T-cell (primary cell): ENCODE results near the gene XPO5. TPM values are rescaled to one million over a fixed set of nuclear protein-coding genes. Genes with fewer than 3 reads are reported as not detected.

ENCODE experiments used
- ATAC-seq, 4 experiments: fragments of 200-7000 bp in 3 of 4; fragments of 150-1000 bp in 1 of 4; cut with Tn5 transposase; replicated peaks in 1 of 4; 1 replicate in 3 of 4; 2 replicates in 1 of 4; pipeline ENCODE4 v1.10.0; 2021; ENCODE audit warnings: moderate library complexity in 3 of 4, mild to moderate bottlenecking in 2 of 4, moderate number of reproducible peaks in 1 of 4
- CTCF ChIA-PET, 2 donors: fragments of 300-600 bp; sonication (Branson Sonifier 250); formaldehyde crosslinking; loops; one replicate each; lab custom pipeline; 2022; ENCODE audit warnings: antibody characterized with exemption in 2 of 2; lab: Charles Lee
- POLR2A ChIA-PET, 2 donors: fragments of 300-600 bp; sonication (Branson Sonifier 250); formaldehyde crosslinking; loops; one replicate each; lab custom pipeline; 2022; ENCODE audit warnings: antibody characterized with exemption in 2 of 2; lab: Charles Lee
- DNase-seq, 35 experiments: peaks; one replicate each; pipeline versions ENCODE4 v3.0.0 to v3.0.0-alpha.2; 2013 to 2023
- H3K27ac ChIP-seq: one replicate; pipeline ENCODE4 v1.5.1; 2013; ENCODE audit warnings: low read length
- H3K27me3 ChIP-seq, 2 experiments: replicated peaks in 1 of 2; 1 replicate in 1 of 2; 2 replicates in 1 of 2; pipeline versions ENCODE4 v1.6.1 to v1.7.0; 2013; ENCODE audit warnings: low read length in 1 of 2, mixed read lengths in 1 of 2; ENCODE audit not compliant: control insufficient read depth in 2 of 2, insufficient read depth in 2 of 2; ENCODE audit errors: extremely low read depth in 1 of 2
- H3K36me3 ChIP-seq, 2 donors: 1 replicate in 1 of 2; 2 replicates in 1 of 2; pipeline versions ENCODE4 v1.6.1 to v1.7.0; 2013; ENCODE audit warnings: low read length in 1 of 2; ENCODE audit not compliant: control insufficient read depth in 2 of 2, insufficient read depth in 1 of 2; ENCODE audit errors: extremely low read depth in 1 of 2
- H3K4me1 ChIP-seq, 2 experiments: 1 replicate in 1 of 2; 2 replicates in 1 of 2; pipeline versions ENCODE4 v1.6.1 to v1.7.0; 2013; ENCODE audit warnings: low read length in 2 of 2, mixed read lengths in 1 of 2; ENCODE audit not compliant: insufficient read depth in 2 of 2, control insufficient read depth in 1 of 2; ENCODE audit errors: extremely low read depth in 1 of 2
- H3K4me3 ChIP-seq, 2 donors: 1 replicate in 1 of 2; 2 replicates in 1 of 2; pipeline versions ENCODE4 v1.5.1 to v1.7.0; 2013; ENCODE audit warnings: mild to moderate bottlenecking in 2 of 2, low read length in 1 of 2, moderate library complexity in 1 of 2; ENCODE audit not compliant: control insufficient read depth in 1 of 2; ENCODE audit errors: extremely low read depth in 1 of 2
- H3K9me3 ChIP-seq: 2 replicates; pipeline ENCODE4 v1.7.0; 2013
- H3K27ac Mint-ChIP-seq, 2 donors: one replicate each; pipeline ENCODE4 v1.8.0; 2020 to 2021; ENCODE audit warnings: mild to moderate bottlenecking in 2 of 2, mixed read lengths in 2 of 2
- H3K27me3 Mint-ChIP-seq, 2 donors: one replicate each; pipeline ENCODE4 v1.8.0; 2021 to 2022; ENCODE audit warnings: mixed read lengths in 2 of 2
- H3K36me3 Mint-ChIP-seq: one replicate; pipeline ENCODE4 v1.8.0; 2021; ENCODE audit warnings: mixed read lengths
- H3K4me1 Mint-ChIP-seq, 3 donors: one replicate each; pipeline ENCODE4 v1.8.0; 2020 to 2022; ENCODE audit warnings: mixed read lengths in 3 of 3, mild to moderate bottlenecking in 1 of 3
- H3K4me3 Mint-ChIP-seq, 3 donors: one replicate each; pipeline ENCODE4 v1.8.0; 2020 to 2022; ENCODE audit warnings: mild to moderate bottlenecking in 3 of 3, mixed read lengths in 3 of 3, moderate library complexity in 3 of 3
- H3K9me3 Mint-ChIP-seq, 3 donors: one replicate each; pipeline ENCODE4 v1.8.0; 2020 to 2022; ENCODE audit warnings: mixed read lengths in 3 of 3
- WGBS: methylation state at CpG from one replicate; pipeline ENCODE4 v1.1.5; 2013; ENCODE audit warnings: missing lambda C conversion rate; ENCODE audit not compliant: insufficient coverage; 5-methylcytosine and 5-hydroxymethylcytosine counted together
- total RNA-seq, 35 experiments: library from RNA in 6 of 35; stranded (reverse) in 6 of 35; fragments of 120-200 nt in 1 of 35; gene quantifications; one replicate each; pipeline versions ENCODE4 v1.2.1 to v1.2.4 and lab custom pipeline; 2013 to 2026

The XPO5 gene
- total RNA-seq, 5 donors from 2014 or later (not counting 1 experiment from before 2014, with no cell fraction given), result 48.2 to 51.4 (median 50.3) TPM

- H3K27ac ChIP-seq, result no peak overlapping the region
- Mint-ChIP-seq H3K36me3 (peaks cover 9% of the 10 kb centered on the region), H3K4me1 (peaks cover 31 to 53% (median 42%) of the 10 kb centered on the region in 3 donors), H3K9me3 (no peaks in the 10 kb centered on the region), H3K4me3 (no peak overlapping the region), H3K27ac (no peak overlapping the region), H3K27me3 (no peaks in the 10 kb centered on the region)
- ChIA-PET CTCF (no interaction called here), POLR2A (no interaction called here)
- H3K36me3 ChIP-seq, result peaks cover 3 to 19% of the 10 kb centered on the region in 2 donors
- H3K9me3 ChIP-seq, result no peaks in the 10 kb centered on the region
- DNase-seq (no peak), ATAC-seq (no peak)
- H3K4me1 ChIP-seq, result peaks cover 4 to 35% of the 10 kb centered on the region in 2 experiments
- H3K27me3 ChIP-seq, result no peaks in the 10 kb centered on the region
- no peak overlapping the region for H3K4me3 ChIP-seq
- 93% methylated on average over 3 of the region's 6 CpGs for WGBS
Measured at GRCh38 chr6:43490523-43490939, 85.3 kb downstream of the XPO5 start.

GRCh38 chr6:43489277-43490072, 86.4 kb downstream of the XPO5 start:
- no peak for ATAC-seq
- H3K27me3 ChIP-seq, result no peaks in the 10 kb centered on the region
- H3K9me3 ChIP-seq, result no peaks in the 10 kb centered on the region
- H3K27ac ChIP-seq, result no peak overlapping the region
- WGBS, result 91% methylated on average over 8 of the region's 12 CpGs
- peaks cover 0 to 25% of the 10 kb centered on the region in 2 experiments for H3K4me1 ChIP-seq
- H3K4me1 Mint-ChIP-seq, result peaks cover 25 to 47% (median 34%) of the 10 kb centered on the region in 3 donors
- no peaks in the 10 kb centered on the region for H3K9me3 Mint-ChIP-seq
- no peak overlapping the region for H3K4me3 Mint-ChIP-seq
- H3K36me3 Mint-ChIP-seq, result peaks cover 14% of the 10 kb centered on the region
- CTCF ChIA-PET, result interaction anchor here in 1 of 2 donors (0.6 to 0.7 kb wide), 2 partner anchors 8 to 17 kb away, joined by 3 to 7 read pairs; no protein-coding TSS in a partner anchor
- H3K4me3 ChIP-seq, result no peak overlapping the region
- DNase-seq, result no peak
- H3K27me3 Mint-ChIP-seq, result no peaks in the 10 kb centered on the region
- no peak overlapping the region for H3K27ac Mint-ChIP-seq
- H3K36me3 ChIP-seq, result peaks cover 0 to 22% of the 10 kb centered on the region in 2 donors
- POLR2A ChIA-PET, result no interaction called here

DNA sequence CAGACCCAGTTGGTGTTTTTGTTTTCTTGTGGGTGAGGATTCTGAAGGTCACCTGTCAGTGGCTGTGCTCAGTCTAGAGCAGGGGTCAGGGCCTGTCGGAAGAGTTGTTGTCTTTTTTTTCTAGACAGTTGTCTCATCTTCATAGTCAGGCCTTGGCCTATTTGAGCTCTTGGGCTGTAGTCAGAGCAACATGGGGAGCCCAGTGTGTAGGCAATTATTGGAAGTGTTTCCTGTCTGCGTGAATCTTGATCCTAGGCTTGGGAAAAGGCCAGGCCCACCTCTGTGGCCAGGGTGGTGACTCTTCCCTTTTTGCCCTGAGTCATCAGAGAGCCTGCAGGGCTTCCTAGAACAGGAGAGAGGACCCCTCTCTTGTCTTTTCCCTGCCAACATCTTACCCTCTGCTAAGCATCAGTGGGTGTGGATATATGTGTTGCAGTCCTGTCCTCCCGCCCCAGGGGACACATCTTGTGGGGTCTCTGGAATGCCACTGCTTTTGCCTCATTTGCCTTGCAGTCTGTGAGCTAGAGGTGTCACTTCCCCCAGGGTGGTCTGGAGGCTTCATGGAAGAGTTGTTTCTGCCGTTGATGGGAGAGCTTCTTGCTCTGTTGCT, 87.1 kb downstream of the XPO5 start:
- peaks cover 0 to 18% of the 10 kb centered on the region in 2 experiments for H3K4me1 ChIP-seq
- H3K36me3 ChIP-seq, result peaks cover 0 to 22% of the 10 kb centered on the region in 2 donors
- H3K4me1 Mint-ChIP-seq, result peaks cover 19 to 40% (median 27%) of the 10 kb centered on the region in 3 donors
- CTCF ChIA-PET, result interaction anchor here in 1 of 2 donors (0.7 kb wide), 1 partner anchor 18 kb away, joined by 3 read pairs; no protein-coding TSS in a partner anchor
- no peaks in the 10 kb centered on the region for H3K27me3 Mint-ChIP-seq
- no peaks in the 10 kb centered on the region for H3K27me3 ChIP-seq
- POLR2A ChIA-PET, result no interaction called here
- no peak overlapping the region for H3K4me3 ChIP-seq
- H3K9me3 ChIP-seq, result no peaks in the 10 kb centered on the region
- H3K36me3 Mint-ChIP-seq, result peaks cover 14% of the 10 kb centered on the region
- DNase-seq (no peak), ATAC-seq (no peak)
- no peak overlapping the region for H3K27ac Mint-ChIP-seq
- H3K27ac ChIP-seq, result no peak overlapping the region
- no peaks in the 10 kb centered on the region for H3K9me3 Mint-ChIP-seq
- H3K4me3 Mint-ChIP-seq, result no peak overlapping the region
- WGBS, result 91% methylated on average over 2 of the region's 4 CpGs

- H3K36me3 ChIP-seq, result peaks cover 0 to 6% of the 10 kb centered on the region in 2 donors
- no peaks in the 10 kb centered on the region for H3K27me3 ChIP-seq
- H3K4me3 ChIP-seq, result no peak overlapping the region
- DNase-seq (no peak), ATAC-seq (no peak)
- CTCF ChIA-PET, result interaction anchor here in 1 of 2 donors (0.6 kb wide), 1 partner anchor 8 kb away, joined by 7 read pairs; no protein-coding TSS in a partner anchor
- no peaks in the 10 kb centered on the region for H3K9me3 ChIP-seq
- H3K4me3 Mint-ChIP-seq, result no peak overlapping the region
- peaks cover 10 to 17% of the 10 kb centered on the region in 2 experiments for H3K4me1 ChIP-seq
- H3K27me3 Mint-ChIP-seq, result no peaks in the 10 kb centered on the region
- 95% methylated on average over 4 of the region's 11 CpGs for WGBS
- POLR2A ChIA-PET, result interaction anchor here (0.6 to 0.7 kb wide), 3 partner anchors 55 to 1261 kb away, joined by 7 to 15 read pairs (median 8); partner anchors contain the start of gene ABCC10 (in 1 of the 2)
- H3K9me3 Mint-ChIP-seq, result no peaks in the 10 kb centered on the region
- no peak overlapping the region for H3K27ac Mint-ChIP-seq
- H3K36me3 Mint-ChIP-seq, result peaks cover 11% of the 10 kb centered on the region
- H3K27ac ChIP-seq, result no peak overlapping the region
- H3K4me1 Mint-ChIP-seq, result peaks cover 51 to 63% (median 57%) of the 10 kb centered on the region in 3 donors
Measured at GRCh38 chr6:43481591-43482236, 94.1 kb downstream of the XPO5 start.

- Mint-ChIP-seq H3K4me3 (no peak overlapping the region), H3K4me1 (peaks cover 55 to 66% (median 60%) of the 10 kb centered on the region in 3 donors), H3K27me3 (no peaks in the 10 kb centered on the region), H3K36me3 (peaks cover 11% of the 10 kb centered on the region), H3K27ac (no peak overlapping the region), H3K9me3 (no peaks in the 10 kb centered on the region)
- ChIA-PET CTCF (interaction anchor here in 1 of 2 donors (0.6 to 0.9 kb wide), 2 partner anchors 9 to 82 kb away, joined by 3 to 7 read pairs; no protein-coding TSS in a partner anchor), POLR2A (interaction anchor here (0.6 to 0.7 kb wide), 4 partner anchors 10 to 1260 kb away, joined by 5 to 15 read pairs (median 8); partner anchors contain the start of gene ABCC10 (in 1 of the 2))
- WGBS, result no CpG with 5 or more reads among the region's 2 CpGs
- ATAC-seq, result no peak
- H3K27ac ChIP-seq, result no peak overlapping the region
- H3K27me3 ChIP-seq, result no peaks in the 10 kb centered on the region
- no peak overlapping the region for H3K4me3 ChIP-seq
- H3K36me3 ChIP-seq, result peaks cover 0 to 6% of the 10 kb centered on the region in 2 donors
- DNase-seq, result no peak
- no peaks in the 10 kb centered on the region for H3K9me3 ChIP-seq
- H3K4me1 ChIP-seq, result peaks cover 11 to 18% of the 10 kb centered on the region in 2 experiments
Measured at GRCh38 chr6:43481075-43481474, 94.8 kb downstream of the XPO5 start.
